Breast epithelium (tissue), 3 donors: ENCODE data around the gene KLHL10.

Experiments used
- POLR2AphosphoS5 ChIP-seq, 3 donors: sonication (generic); formaldehyde crosslinking; IDR thresholded peaks; one replicate each; pipeline ENCODE4 v1.6.1; 2017; ENCODE audit warnings: antibody characterized with exemption in 3 of 3
- TF ChIP-seq, protein P1 (sequence below), 3 donors: fragments of 450-650 bp; IDR thresholded peaks; one replicate each; pipeline ENCODE4 v1.5.1; 2016 to 2017; ENCODE audit warnings: antibody characterized with exemption in 3 of 3, mild to moderate bottlenecking in 3 of 3, moderate library complexity in 3 of 3

DNA sequence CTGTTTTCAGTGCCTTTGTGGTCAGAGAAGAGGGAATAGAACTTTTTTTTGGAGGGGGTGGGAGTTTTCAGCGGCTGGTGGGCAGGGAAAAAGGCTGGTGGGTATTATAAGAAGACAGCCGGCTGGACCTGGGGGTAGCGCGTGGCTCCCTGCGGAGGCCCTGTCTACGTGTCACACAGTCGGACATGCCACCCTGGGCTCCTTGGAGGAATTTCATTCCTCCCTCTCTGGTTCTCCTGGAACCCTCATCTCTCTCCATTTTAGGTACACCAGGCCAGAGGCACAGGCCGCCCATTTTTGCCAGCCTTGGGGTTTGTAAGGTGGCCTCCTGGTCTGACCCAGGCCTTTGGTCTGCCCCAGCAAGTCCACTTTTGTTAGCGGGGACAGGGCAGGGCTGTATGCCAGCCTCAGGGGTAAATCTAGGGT lies 23.9 kb upstream of the KLHL10 start:
- TF ChIP-seq, protein P1, sequence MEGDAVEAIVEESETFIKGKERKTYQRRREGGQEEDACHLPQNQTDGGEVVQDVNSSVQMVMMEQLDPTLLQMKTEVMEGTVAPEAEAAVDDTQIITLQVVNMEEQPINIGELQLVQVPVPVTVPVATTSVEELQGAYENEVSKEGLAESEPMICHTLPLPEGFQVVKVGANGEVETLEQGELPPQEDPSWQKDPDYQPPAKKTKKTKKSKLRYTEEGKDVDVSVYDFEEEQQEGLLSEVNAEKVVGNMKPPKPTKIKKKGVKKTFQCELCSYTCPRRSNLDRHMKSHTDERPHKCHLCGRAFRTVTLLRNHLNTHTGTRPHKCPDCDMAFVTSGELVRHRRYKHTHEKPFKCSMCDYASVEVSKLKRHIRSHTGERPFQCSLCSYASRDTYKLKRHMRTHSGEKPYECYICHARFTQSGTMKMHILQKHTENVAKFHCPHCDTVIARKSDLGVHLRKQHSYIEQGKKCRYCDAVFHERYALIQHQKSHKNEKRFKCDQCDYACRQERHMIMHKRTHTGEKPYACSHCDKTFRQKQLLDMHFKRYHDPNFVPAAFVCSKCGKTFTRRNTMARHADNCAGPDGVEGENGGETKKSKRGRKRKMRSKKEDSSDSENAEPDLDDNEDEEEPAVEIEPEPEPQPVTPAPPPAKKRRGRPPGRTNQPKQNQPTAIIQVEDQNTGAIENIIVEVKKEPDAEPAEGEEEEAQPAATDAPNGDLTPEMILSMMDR (IDR thresholded peaks at IDR 0.05) = no peak
- TF ChIP-seq POLR2AphosphoS5 (IDR thresholded peaks at IDR 0.05) = no peak
